ENCODE results near the gene ZNF555. TPM values are rescaled to one million over a fixed set of nuclear protein-coding genes. Genes with fewer than 3 reads are reported as not detected.

Gene ZNF555
- total RNA-seq, 1 donor from 2014 or later: 8.4 TPM

- Mint-ChIP-seq H3K36me3 (ENCODE audit: unreplicated experiment) (peaks cover 58% of the 10 kb centered on the region), H3K27ac (ENCODE audit: unreplicated experiment) (no peak overlapping the region), H3K4me3 (ENCODE audit: unreplicated experiment) (no peak overlapping the region), H3K4me1 (ENCODE audit: low read depth, unreplicated experiment) (no peaks in the 10 kb centered on the region), H3K27me3 (ENCODE audit: unreplicated experiment) (peaks cover 2% of the 10 kb centered on the region), H3K9me3 (ENCODE audit: unreplicated experiment) (peaks cover 33% of the 10 kb centered on the region)
- no peak for DNase-seq
- no peak for TF ChIP-seq CTCF (IDR thresholded peaks at IDR 0.05; ENCODE audit: partially characterized antibody, unreplicated experiment)
These were observed 9.1 kb downstream of the ZNF555 start for GRCh38 chr19:2850256-2850925.

GRCh38 chr19:2852598-2852997, 11.3 kb downstream of the ZNF555 start:
- peaks cover 31% of the 10 kb centered on the region for H3K9me3 Mint-ChIP-seq (ENCODE audit: unreplicated experiment)
- no peak overlapping the region for H3K27ac Mint-ChIP-seq (ENCODE audit: unreplicated experiment)

GRCh38 chr19:2853015-2853606, 11.8 kb downstream of the ZNF555 start:
- Mint-ChIP-seq H3K9me3 (ENCODE audit: unreplicated experiment) (peaks cover 31% of the 10 kb centered on the region), H3K4me3 (ENCODE audit: unreplicated experiment) (no peak overlapping the region)

More at GRCh38 chr19:2852598-2852997, 11.3 kb downstream of the ZNF555 start:
- Mint-ChIP-seq H3K36me3 (ENCODE audit: unreplicated experiment) (peaks cover 57% of the 10 kb centered on the region), H3K4me3 (ENCODE audit: unreplicated experiment) (no peak overlapping the region), H3K27me3 (ENCODE audit: unreplicated experiment) (peaks cover 2% of the 10 kb centered on the region), H3K4me1 (ENCODE audit: low read depth, unreplicated experiment) (no peaks in the 10 kb centered on the region)
- no peak for TF ChIP-seq CTCF (IDR thresholded peaks at IDR 0.05; ENCODE audit: partially characterized antibody, unreplicated experiment)
- DNase-seq: no peak

GRCh38 chr19:2854849-2855248, 13.6 kb downstream of the ZNF555 start:
- peaks cover 2% of the 10 kb centered on the region for H3K27me3 Mint-ChIP-seq (ENCODE audit: unreplicated experiment)
- DNase-seq: no peak
- H3K27ac Mint-ChIP-seq (ENCODE audit: unreplicated experiment): no peak overlapping the region
- peaks cover 32% of the 10 kb centered on the region for H3K9me3 Mint-ChIP-seq (ENCODE audit: unreplicated experiment)
- no peak overlapping the region for H3K4me3 Mint-ChIP-seq (ENCODE audit: unreplicated experiment)
- peaks cover 65% of the 10 kb centered on the region for H3K36me3 Mint-ChIP-seq (ENCODE audit: unreplicated experiment)
- TF ChIP-seq CTCF (IDR thresholded peaks at IDR 0.05; ENCODE audit: partially characterized antibody, unreplicated experiment): no peak
- H3K4me1 Mint-ChIP-seq (ENCODE audit: low read depth, unreplicated experiment): no peaks in the 10 kb centered on the region

More at GRCh38 chr19:2853015-2853606, 11.8 kb downstream of the ZNF555 start:
- Mint-ChIP-seq H3K27me3 (ENCODE audit: unreplicated experiment) (peaks cover 2% of the 10 kb centered on the region), H3K4me1 (ENCODE audit: low read depth, unreplicated experiment) (no peaks in the 10 kb centered on the region), H3K27ac (ENCODE audit: unreplicated experiment) (no peak overlapping the region), H3K36me3 (ENCODE audit: unreplicated experiment) (peaks cover 58% of the 10 kb centered on the region)
- no peak for TF ChIP-seq CTCF (IDR thresholded peaks at IDR 0.05; ENCODE audit: partially characterized antibody, unreplicated experiment)
- DNase-seq: no peak

- H3K4me1 Mint-ChIP-seq (ENCODE audit: low read depth, unreplicated experiment): no peaks in the 10 kb centered on the region
- no peak overlapping the region for H3K4me3 Mint-ChIP-seq (ENCODE audit: unreplicated experiment)
- DNase-seq: no peak
- TF ChIP-seq CTCF (IDR thresholded peaks at IDR 0.05; ENCODE audit: partially characterized antibody, unreplicated experiment): no peak
- H3K36me3 Mint-ChIP-seq (ENCODE audit: unreplicated experiment): peaks cover 52% of the 10 kb centered on the region
- peaks cover 4% of the 10 kb centered on the region for H3K27me3 Mint-ChIP-seq (ENCODE audit: unreplicated experiment)
- no peak overlapping the region for H3K27ac Mint-ChIP-seq (ENCODE audit: unreplicated experiment)
- H3K9me3 Mint-ChIP-seq (ENCODE audit: unreplicated experiment): peaks cover 29% of the 10 kb centered on the region
These were observed 15.3 kb downstream of the ZNF555 start for GRCh38 chr19:2856457-2857050.
